ENCODE results near the gene CACNB4.
"Not testable (repeated sequence)": the region's sequence is repeated elsewhere in the genome, so short reads cannot be mapped to it uniquely, and the experiment has no call there.

Gene CACNB4

GRCh38 chr2:152120430-152120829 lies 21.6 kb upstream of the CACNB4 start:
- TF ChIP-seq CTCF (IDR thresholded peaks at IDR 0.05; ENCODE audit: borderline replicate concordance, insufficient read depth, low read depth, low read length), result no peak
- no peak overlapping the region for H3K4me3 ChIP-seq (ENCODE audit: low read depth, low read length)

- TF ChIP-seq CTCF (IDR thresholded peaks at IDR 0.05; ENCODE audit: borderline replicate concordance, insufficient read depth, low read depth, low read length), result no peak
- no peak overlapping the region for H3K4me3 ChIP-seq (ENCODE audit: low read depth, low read length)
Observed at GRCh38 chr2:152115952-152116351, 17.1 kb upstream of the CACNB4 start.

- no peak overlapping the region for H3K4me3 ChIP-seq (ENCODE audit: low read depth, low read length)
- no peak for TF ChIP-seq CTCF (IDR thresholded peaks at IDR 0.05; ENCODE audit: borderline replicate concordance, insufficient read depth, low read depth, low read length)
Observed at GRCh38 chr2:152114366-152114765, 15.5 kb upstream of the CACNB4 start.

GRCh38 chr2:152107140-152107539 lies 8.3 kb upstream of the CACNB4 start:
- not testable (repeated sequence) for H3K4me3 ChIP-seq (ENCODE audit: low read depth, low read length)

- TF ChIP-seq CTCF (IDR thresholded peaks at IDR 0.05; ENCODE audit: borderline replicate concordance, insufficient read depth, low read depth, low read length), result no peak
- no peak overlapping the region for H3K4me3 ChIP-seq (ENCODE audit: low read depth, low read length)
Observed at GRCh38 chr2:152106464-152106863, 7.6 kb upstream of the CACNB4 start.

GRCh38 chr2:152103271-152103670 lies 4.4 kb upstream of the CACNB4 start:
- H3K4me3 ChIP-seq (ENCODE audit: low read depth, low read length), result no peak overlapping the region
- no peak for TF ChIP-seq CTCF (IDR thresholded peaks at IDR 0.05; ENCODE audit: borderline replicate concordance, insufficient read depth, low read depth, low read length)

GRCh38 chr2:152100961-152101360 lies 2.1 kb upstream of the CACNB4 start:
- TF ChIP-seq CTCF (IDR thresholded peaks at IDR 0.05; ENCODE audit: borderline replicate concordance, insufficient read depth, low read depth, low read length), result no peak
- H3K4me3 ChIP-seq (ENCODE audit: low read depth, low read length), result no peak overlapping the region
